Activated naive CD4-positive, alpha-beta T cell treated with anti-CD3 and anti-CD28 coated beads, Interleukin-2, amount 50 U/mL, for 24 hours (primary cell): Measurements from ENCODE around the gene PRR15L.
"Not testable (repeated sequence)": the region's sequence is repeated elsewhere in the genome, so short reads cannot be mapped to it uniquely, and the experiment has no call there.

Experiments
- H3K27ac Mint-ChIP-seq: one replicate; pipeline ENCODE4 v1.8.0; 2021; ENCODE audit warnings: mild to moderate bottlenecking, mixed read lengths
- H3K27me3 Mint-ChIP-seq: one replicate; pipeline ENCODE4 v1.8.0; 2021; ENCODE audit warnings: mixed read lengths
- H3K36me3 Mint-ChIP-seq: one replicate; pipeline ENCODE4 v1.8.0; 2021; ENCODE audit warnings: mixed read lengths
- H3K4me1 Mint-ChIP-seq: one replicate; pipeline ENCODE4 v1.8.0; 2021; ENCODE audit warnings: mixed read lengths
- H3K4me3 Mint-ChIP-seq: one replicate; pipeline ENCODE4 v1.8.0; 2021; ENCODE audit warnings: mild to moderate bottlenecking, mixed read lengths
- H3K9me3 Mint-ChIP-seq: one replicate; pipeline ENCODE4 v1.8.0; 2021; ENCODE audit warnings: mixed read lengths

The PRR15L gene

DNA sequence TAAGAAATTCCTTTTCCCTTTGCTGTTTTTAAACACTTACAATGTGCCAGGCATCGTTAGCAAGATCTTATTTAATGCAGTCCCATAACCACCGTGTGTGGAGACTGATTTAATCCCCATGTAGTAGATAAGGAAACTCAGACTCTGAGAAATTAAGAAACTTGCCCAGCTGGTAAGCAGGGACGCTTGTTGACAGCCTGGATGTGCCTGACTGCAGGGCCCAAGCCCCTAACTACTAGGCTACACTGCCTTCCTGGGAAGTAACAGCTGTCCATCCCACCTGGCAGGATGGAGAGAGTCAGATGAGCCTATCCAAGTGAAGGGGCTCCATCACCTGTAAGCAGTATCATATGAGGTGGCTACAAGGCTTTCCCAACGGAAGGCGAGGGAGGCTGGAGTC is 36.3 kb upstream of the PRR15L start:
- Mint-ChIP-seq H3K36me3 (no peaks in the 10 kb centered on the region), H3K9me3 (no peaks in the 10 kb centered on the region), H3K4me3 (no peak overlapping the region), H3K27ac (no peak overlapping the region), H3K4me1 (no peaks in the 10 kb centered on the region), H3K27me3 (no peaks in the 10 kb centered on the region)

DNA sequence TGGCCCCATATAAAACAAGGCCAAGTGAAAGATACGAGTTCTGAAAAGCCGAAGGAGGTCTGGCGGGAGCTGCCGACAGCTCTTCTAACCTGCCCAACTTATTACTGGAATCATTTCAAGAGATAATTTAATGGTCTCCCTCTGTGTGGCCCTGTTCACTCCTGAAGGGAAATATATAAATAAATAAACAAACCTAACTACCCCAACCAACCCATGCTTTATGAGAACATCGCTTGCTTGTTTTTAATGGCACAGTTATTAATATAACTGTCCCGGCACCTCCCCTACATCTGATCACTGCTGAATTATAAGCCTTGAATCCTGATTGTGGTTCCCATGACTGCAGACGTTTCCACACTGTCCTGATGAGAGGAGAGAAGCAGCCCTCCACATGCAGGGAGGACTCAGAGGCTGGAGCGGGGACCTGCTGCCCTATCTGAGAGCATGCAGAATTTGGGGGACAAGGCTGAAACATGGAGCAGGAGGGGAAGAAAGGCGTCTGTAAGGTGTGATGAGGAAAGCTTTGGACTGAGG is 35.4 kb upstream of the PRR15L start:
- H3K27me3 Mint-ChIP-seq: no peaks in the 10 kb centered on the region
- no peak overlapping the region for H3K4me3 Mint-ChIP-seq
- no peaks in the 10 kb centered on the region for H3K36me3 Mint-ChIP-seq
- no peaks in the 10 kb centered on the region for H3K4me1 Mint-ChIP-seq
- H3K9me3 Mint-ChIP-seq: no peaks in the 10 kb centered on the region
- no peak overlapping the region for H3K27ac Mint-ChIP-seq

DNA sequence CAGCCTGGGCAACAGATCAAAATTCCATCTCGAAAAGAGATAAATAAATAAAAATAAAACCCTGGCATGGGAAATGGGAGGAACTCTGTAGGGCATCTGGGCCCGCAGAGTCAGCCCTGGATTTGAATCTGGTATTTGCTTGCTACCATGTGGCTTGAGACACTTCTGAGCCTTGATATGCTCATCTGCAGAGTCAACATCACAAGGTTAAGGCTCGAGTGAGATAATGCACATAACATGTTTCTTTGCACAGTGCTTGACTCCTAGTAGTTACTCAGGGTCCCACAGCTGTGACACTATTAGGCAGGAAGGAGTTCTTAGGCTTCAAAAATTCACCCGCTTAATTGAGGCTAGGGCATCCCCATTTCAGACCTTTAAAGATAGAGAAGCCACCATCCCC is 34.5 kb upstream of the PRR15L start:
- H3K36me3 Mint-ChIP-seq: no peaks in the 10 kb centered on the region
- H3K27me3 Mint-ChIP-seq: no peaks in the 10 kb centered on the region
- no peaks in the 10 kb centered on the region for H3K9me3 Mint-ChIP-seq
- H3K4me3 Mint-ChIP-seq: no peak overlapping the region
- H3K4me1 Mint-ChIP-seq: no peaks in the 10 kb centered on the region
- H3K27ac Mint-ChIP-seq: no peak overlapping the region

DNA sequence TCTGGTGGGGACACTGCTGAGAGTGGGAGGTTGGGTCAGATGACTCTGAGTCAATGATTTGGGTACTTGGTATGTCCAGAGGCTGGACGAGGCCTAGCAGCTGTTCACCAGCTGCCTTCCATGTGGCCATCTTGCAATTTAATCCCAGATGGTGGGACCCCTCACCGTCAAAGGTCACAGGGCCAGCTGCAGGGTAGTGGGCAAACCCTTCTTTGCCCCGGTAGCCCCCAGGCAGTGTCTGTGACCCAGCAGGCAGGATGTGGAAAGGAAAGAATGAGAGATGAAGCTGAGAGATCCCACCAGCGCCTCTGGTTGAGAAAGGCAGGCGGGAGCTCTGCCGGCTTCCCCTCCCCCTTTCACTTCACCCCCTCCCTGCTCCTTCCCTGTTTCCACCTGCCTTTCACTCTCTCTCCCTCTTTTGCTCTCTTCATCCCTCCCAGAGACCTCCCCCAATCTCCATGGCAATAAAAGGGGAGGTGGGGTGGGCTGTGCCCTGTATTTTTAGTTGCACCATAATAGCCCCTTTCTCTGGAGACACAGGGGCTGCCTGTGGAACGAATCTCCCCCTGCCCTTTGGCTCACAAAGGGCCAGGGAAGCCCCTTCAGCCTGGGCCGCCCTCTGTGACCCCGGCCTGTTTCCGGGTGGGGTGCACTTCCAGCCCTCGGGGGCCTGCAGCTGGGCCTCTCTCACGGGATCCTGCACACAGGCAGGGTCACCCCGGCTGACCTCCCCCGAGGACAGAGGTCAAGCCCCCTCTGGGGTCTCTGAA is 33.5 kb upstream of the PRR15L start:
- no peaks in the 10 kb centered on the region for H3K27me3 Mint-ChIP-seq
- H3K4me1 Mint-ChIP-seq: no peaks in the 10 kb centered on the region
- H3K9me3 Mint-ChIP-seq: no peaks in the 10 kb centered on the region
- no peaks in the 10 kb centered on the region for H3K36me3 Mint-ChIP-seq
- no peak overlapping the region for H3K4me3 Mint-ChIP-seq
- H3K27ac Mint-ChIP-seq: no peak overlapping the region

DNA sequence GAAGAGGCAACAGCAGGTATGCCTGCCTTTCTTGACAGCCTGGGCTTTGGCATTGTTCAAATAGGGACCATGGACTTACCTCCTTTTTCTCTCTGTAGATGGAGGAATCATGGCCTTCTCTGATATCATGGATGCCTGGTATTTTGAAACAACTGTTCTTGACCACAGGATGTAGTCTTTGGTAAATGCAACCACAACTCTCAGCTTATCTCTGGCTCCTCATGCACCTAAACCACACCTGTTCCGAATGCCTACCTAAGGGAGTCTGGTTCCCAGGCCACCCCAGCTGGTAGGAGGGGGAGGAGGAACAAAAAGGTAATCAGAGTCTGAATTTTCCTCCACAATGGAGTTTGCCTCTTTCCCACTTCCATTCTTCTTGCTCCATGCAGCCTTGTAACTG is 32.0 kb upstream of the PRR15L start:
- Mint-ChIP-seq H3K9me3 (no peaks in the 10 kb centered on the region), H3K36me3 (no peaks in the 10 kb centered on the region), H3K4me1 (no peaks in the 10 kb centered on the region), H3K27ac (no peak overlapping the region), H3K4me3 (no peak overlapping the region), H3K27me3 (no peaks in the 10 kb centered on the region)

DNA sequence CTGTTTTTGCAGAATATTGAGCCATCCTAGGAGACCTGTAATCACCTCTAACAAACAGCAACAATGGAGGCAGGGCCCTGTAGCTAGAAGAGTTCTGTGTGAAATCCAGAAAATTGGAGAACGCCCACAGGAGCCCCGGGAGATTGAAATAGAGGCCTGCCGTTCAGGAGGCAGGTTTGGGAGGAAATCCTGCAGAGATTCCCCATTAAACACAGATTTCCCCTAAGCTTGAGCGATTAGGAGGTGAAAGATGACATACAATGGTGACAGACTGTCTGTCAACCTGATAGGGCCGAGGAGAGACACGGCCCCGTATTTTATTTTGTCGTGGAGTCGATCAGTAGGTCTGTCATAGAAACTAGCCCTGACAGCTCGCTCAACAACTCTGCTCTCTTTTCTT is 31.5 kb upstream of the PRR15L start:
- Mint-ChIP-seq H3K27me3 (no peaks in the 10 kb centered on the region), H3K36me3 (no peaks in the 10 kb centered on the region), H3K4me1 (no peaks in the 10 kb centered on the region), H3K4me3 (no peak overlapping the region), H3K27ac (no peak overlapping the region), H3K9me3 (no peaks in the 10 kb centered on the region)

DNA sequence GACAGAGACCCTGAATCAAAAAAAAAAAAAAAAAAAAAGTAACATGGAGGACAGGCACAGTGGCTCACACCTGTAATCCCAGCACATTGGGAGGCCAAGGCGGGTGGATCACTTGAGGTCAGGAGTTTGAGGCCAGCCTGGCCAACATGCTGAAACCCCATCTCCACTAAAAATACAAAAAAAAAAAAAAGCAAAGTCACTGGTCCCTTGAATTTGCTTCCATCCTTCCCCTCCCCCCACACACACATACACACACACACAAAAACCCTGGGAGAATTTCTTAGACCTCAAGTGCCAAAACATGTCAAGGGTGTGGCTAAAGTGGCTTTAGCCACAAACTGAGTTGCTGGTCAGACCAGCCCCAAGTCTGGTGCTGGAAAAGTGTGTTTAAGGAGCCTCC is 30.8 kb upstream of the PRR15L start:
- H3K9me3 Mint-ChIP-seq, H3K4me1 Mint-ChIP-seq, H3K27ac Mint-ChIP-seq, H3K4me3 Mint-ChIP-seq, H3K36me3 Mint-ChIP-seq, H3K27me3 Mint-ChIP-seq: not testable (repeated sequence)

DNA sequence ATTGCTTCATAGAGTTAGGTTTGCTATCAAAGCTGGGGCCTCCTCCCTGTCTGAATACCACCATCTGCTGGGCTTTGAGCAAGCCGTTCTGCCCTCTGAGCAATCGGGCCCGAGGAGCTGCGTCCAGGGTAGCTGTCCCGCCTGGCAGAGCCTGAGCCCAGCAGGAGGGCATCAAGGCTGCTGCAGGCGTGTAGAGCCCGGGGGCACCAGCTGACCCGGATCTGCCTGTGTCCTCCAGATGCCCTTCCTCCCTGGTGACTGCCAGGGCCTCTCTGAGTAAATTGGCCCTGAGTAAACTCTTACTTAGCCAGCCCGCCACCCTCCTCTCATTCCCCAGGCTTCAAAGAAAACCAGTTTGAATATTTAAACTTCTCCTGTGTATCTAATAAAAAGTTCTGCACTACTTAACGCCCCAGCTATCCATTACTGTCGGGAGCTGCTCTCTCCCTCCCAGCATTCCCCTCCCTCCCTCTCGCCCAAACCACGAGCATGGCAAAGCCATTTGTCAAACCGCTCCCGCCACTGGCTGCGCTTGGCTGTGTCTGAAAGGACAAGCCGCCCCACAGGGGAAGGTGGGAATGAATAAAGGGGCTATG is 29.7 kb upstream of the PRR15L start:
- H3K4me3 Mint-ChIP-seq: no peak overlapping the region
- H3K36me3 Mint-ChIP-seq: peaks cover 3% of the 10 kb centered on the region
- no peaks in the 10 kb centered on the region for H3K27me3 Mint-ChIP-seq
- H3K9me3 Mint-ChIP-seq: no peaks in the 10 kb centered on the region
- H3K4me1 Mint-ChIP-seq: no peaks in the 10 kb centered on the region
- no peak overlapping the region for H3K27ac Mint-ChIP-seq

DNA sequence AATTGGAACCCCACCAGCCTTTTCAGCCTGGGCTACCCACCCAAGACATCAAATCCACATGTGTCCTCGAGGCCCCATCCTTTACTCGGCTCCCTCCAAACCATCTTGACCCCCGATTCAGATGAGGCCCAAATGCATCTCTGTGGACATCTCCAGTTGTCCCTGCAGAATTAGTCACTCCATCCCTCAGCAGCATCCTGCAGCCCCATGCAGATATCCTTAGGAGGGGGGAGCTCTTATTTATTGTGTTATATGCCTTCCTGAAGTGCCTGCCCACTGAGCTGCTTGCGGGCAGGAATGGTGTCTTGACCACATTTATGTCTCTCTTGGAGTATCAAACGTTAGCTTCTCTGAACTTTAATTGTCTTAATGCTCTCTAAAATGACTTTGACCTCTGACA is 28.8 kb upstream of the PRR15L start:
- Mint-ChIP-seq H3K36me3 (peaks cover 3% of the 10 kb centered on the region), H3K27me3 (no peaks in the 10 kb centered on the region), H3K27ac (no peak overlapping the region), H3K4me1 (no peaks in the 10 kb centered on the region), H3K4me3 (no peak overlapping the region), H3K9me3 (no peaks in the 10 kb centered on the region)

DNA sequence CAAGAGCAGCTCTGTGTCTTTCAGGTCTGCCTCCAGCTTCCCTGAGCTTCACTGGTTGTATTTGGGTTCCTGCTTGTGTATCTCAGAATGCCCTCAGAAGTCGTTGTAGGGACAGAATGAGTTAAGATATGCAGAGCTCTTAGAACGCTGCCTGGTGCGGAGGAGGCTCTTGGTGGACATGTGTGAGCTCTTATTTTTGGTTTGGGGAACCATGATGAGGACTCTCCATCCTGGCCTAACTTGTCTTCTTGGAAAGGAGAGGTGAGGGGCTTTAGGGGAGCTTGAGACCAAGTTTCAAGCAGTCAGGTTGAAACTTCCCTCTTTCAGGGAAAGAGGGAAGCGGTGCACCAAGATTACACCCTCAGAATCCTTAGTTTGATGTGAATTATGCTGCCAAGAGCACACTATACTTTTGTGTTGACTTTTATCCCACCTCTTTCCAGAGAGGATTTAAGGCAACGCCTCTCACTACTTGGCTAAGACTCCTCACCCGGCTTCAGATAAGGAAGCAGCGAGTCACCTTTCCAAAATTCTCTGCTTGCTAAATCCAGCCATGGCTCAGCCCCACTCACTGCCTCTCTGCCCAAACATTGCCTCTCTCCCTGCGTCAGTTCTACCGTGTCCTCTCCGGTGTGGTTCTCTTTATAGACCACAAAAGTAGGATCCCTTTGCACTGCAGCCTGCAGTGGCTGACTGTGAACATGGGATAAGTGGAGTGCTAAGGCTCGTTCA is 26.0 kb upstream of the PRR15L start:
- no peak overlapping the region for H3K4me3 Mint-ChIP-seq
- peaks cover 7% of the 10 kb centered on the region for H3K36me3 Mint-ChIP-seq
- no peaks in the 10 kb centered on the region for H3K9me3 Mint-ChIP-seq
- no peak overlapping the region for H3K27ac Mint-ChIP-seq
- H3K4me1 Mint-ChIP-seq: no peaks in the 10 kb centered on the region
- no peaks in the 10 kb centered on the region for H3K27me3 Mint-ChIP-seq

DNA sequence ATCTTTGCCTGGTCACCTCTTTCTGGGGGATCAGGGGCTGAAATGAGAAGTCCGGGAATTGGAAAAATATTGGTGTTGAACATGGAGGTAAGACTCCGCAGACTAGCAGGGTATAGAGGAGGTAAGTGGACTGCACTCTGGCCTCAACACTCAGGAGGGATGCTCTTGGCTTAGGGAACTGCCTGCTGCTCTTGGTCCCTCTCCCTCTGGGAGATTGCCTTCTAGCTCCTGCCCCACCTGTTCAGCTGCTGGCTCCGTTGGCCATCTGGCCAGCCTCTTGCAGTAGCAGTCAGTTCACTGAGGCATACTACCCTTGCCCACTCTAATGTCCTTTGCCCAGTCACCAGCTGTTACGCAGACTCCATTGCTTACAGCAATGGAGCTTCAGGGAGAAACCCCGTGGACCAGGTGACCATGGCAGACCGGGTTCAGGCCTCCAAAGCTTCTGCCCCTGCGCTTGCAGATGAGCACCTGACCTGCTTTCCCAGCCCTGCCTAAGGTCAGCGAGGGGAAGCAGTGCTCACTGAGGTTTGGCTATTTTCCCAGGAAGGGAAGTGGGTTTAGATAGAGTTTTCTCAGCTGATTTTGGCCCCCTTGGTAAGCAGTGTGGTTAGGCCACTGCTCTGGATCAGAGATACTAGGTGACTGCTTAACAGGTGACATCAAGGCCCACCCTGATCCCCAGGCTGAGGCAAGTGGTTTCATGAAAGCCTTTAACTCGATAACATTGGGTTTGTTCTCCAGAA is 25.1 kb upstream of the PRR15L start:
- H3K27me3 Mint-ChIP-seq: no peaks in the 10 kb centered on the region
- H3K4me1 Mint-ChIP-seq: no peaks in the 10 kb centered on the region
- H3K9me3 Mint-ChIP-seq: no peaks in the 10 kb centered on the region
- H3K4me3 Mint-ChIP-seq: no peak overlapping the region
- H3K36me3 Mint-ChIP-seq: peaks cover 7% of the 10 kb centered on the region
- H3K27ac Mint-ChIP-seq: no peak overlapping the region

DNA sequence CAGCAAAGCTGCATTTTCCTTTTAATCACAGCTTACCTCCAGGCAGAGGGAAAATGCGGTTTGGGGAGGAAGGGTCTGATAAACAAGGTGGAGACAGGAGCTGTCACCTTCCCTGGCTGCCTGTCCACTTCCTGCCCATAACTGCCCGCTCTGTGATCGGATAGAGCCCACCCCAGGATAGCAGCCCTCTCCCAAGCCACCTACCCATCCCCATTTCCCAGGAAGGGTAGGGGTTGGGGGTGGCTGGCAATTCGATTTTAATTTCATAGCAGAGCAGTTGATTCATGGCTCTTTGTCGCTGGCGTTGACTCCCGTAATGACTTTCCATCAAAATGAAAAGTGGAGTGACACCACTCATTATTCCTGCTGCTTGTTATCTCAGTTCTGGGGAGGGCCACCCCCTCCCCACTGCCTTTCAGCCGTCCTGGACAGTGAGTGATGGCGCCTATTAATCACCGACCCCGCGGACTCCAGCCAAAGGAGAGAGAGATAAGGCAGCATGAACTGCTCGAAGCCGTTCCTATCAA is 24.5 kb upstream of the PRR15L start:
- Mint-ChIP-seq H3K9me3 (no peaks in the 10 kb centered on the region), H3K27me3 (no peaks in the 10 kb centered on the region), H3K4me1 (no peaks in the 10 kb centered on the region), H3K36me3 (peaks cover 7% of the 10 kb centered on the region), H3K4me3 (no peak overlapping the region), H3K27ac (no peak overlapping the region)

DNA sequence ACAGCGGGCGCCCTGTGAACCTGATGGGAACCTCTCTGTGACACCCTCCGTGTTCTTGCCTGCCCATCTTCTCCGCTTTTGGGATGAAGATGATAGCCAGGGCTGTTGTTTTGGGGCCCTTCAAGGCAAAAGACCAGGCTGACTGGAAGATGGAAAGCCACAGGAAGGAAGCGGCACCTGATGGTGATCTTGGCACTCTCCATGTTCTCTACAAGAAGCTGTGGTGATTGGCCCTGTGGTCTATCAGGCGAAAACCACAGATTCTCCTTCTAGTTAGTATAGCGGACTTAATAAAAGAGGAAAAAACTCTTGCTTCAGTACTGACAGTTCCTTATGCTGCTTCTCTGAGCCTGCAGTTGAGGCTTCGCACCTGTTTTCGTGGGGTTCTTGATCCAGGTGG is 23.8 kb upstream of the PRR15L start:
- Mint-ChIP-seq H3K4me3 (no peak overlapping the region), H3K27ac (no peak overlapping the region), H3K27me3 (no peaks in the 10 kb centered on the region), H3K36me3 (peaks cover 7% of the 10 kb centered on the region), H3K9me3 (no peaks in the 10 kb centered on the region), H3K4me1 (no peaks in the 10 kb centered on the region)

DNA sequence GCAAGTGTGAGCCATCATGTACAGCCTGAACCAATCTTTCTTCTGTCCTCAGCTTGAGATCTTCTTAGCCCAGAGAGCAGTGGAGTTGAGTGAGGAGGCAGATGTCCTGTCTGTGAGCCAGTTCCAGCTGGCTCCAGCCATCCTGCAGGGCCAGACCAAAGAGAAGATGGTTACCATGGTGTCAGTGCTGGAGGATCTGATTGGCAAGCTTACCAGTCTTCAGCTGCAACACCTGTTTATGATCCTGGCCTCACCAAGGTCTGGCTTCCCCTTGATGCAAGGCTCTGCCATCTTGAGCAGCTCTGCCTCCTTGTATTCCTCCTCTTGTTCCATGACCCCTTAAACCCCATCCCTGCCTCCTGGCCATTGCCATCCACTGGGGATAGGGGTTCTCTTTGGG is 22.9 kb upstream of the PRR15L start:
- Mint-ChIP-seq H3K4me1 (no peaks in the 10 kb centered on the region), H3K36me3 (peaks cover 11% of the 10 kb centered on the region), H3K27ac (no peak overlapping the region), H3K4me3 (no peak overlapping the region), H3K9me3 (no peaks in the 10 kb centered on the region), H3K27me3 (no peaks in the 10 kb centered on the region)

DNA sequence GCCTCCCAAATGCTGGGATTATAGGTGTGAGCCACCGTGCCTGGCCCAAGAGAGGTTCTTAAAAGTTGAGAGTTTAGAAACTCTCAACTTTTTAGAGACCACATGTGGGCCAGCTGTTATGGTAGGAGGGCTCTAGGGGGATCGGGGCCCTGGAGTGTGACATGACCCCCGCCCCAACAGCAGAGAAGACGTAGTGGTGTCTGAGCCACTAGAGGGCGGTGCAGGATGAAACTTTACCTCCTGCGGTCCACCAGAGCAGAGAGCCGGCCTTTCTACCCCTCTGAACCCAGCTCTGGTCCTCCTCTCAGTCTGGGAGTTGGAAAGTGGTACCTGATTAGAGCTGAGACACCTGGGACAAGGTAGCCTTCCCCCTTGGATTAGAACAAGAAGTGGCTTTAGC is 20.6 kb upstream of the PRR15L start:
- H3K27ac Mint-ChIP-seq: no peak overlapping the region
- H3K4me1 Mint-ChIP-seq: no peaks in the 10 kb centered on the region
- H3K4me3 Mint-ChIP-seq: no peak overlapping the region
- H3K9me3 Mint-ChIP-seq: no peaks in the 10 kb centered on the region
- no peaks in the 10 kb centered on the region for H3K27me3 Mint-ChIP-seq
- H3K36me3 Mint-ChIP-seq: peaks cover 11% of the 10 kb centered on the region
